G401.6 (cell line): ENCODE results near the gene PARP15.
"Not testable (repeated sequence)": the region's sequence is repeated elsewhere in the genome, so short reads cannot be mapped to it uniquely, and the experiment has no call there.

Experiments
- FAIRE-seq: peaks from 2 replicates; lab custom pipeline; 2012; peaks lifted over from hg19 to GRCh38; lab: Jason Lieb, UNC

PARP15 gene

GRCh38 chr3:122619040-122619439, 41.6 kb downstream of the PARP15 start:
- FAIRE-seq: no peak

GRCh38 chr3:122620399-122620798, 42.9 kb downstream of the PARP15 start:
- no peak for FAIRE-seq

GRCh38 chr3:122621112-122621511, 43.7 kb downstream of the PARP15 start:
- no peak for FAIRE-seq

- FAIRE-seq: no peak
Measured at GRCh38 chr3:122623031-122623829, 45.8 kb downstream of the PARP15 start.

GRCh38 chr3:122626515-122627180, 49.2 kb downstream of the PARP15 start:
- no peak for FAIRE-seq

- no peak for FAIRE-seq
Measured at GRCh38 chr3:122627301-122627700, 49.9 kb downstream of the PARP15 start.

- no peak for FAIRE-seq
Measured at GRCh38 chr3:122628567-122628966, 51.1 kb downstream of the PARP15 start.

- no peak for FAIRE-seq
Measured at GRCh38 chr3:122629763-122630162, 52.3 kb downstream of the PARP15 start.

- no peak for FAIRE-seq
Measured at GRCh38 chr3:122635789-122636188, 58.3 kb downstream of the PARP15 start.

- FAIRE-seq: no peak
Measured at GRCh38 chr3:122636697-122637096, 59.2 kb downstream of the PARP15 start.

- FAIRE-seq: no peak
Measured at GRCh38 chr3:122640437-122640999, 63.1 kb downstream of the PARP15 start.

- no peak for FAIRE-seq
Measured at GRCh38 chr3:122642935-122643334, 65.5 kb downstream of the PARP15 start.

- FAIRE-seq: no peak
Measured at GRCh38 chr3:122646146-122646988, 68.9 kb downstream of the PARP15 start.

GRCh38 chr3:122651233-122651907, 73.9 kb downstream of the PARP15 start:
- not testable (repeated sequence) for FAIRE-seq

- FAIRE-seq: not testable (repeated sequence)
Measured at GRCh38 chr3:122651962-122652361, 74.5 kb downstream of the PARP15 start.

GRCh38 chr3:122658336-122658735, 80.9 kb downstream of the PARP15 start:
- FAIRE-seq: not testable (repeated sequence)

GRCh38 chr3:122660297-122660974, 83.0 kb downstream of the PARP15 start:
- FAIRE-seq: no peak

GRCh38 chr3:122661633-122662032, 84.2 kb downstream of the PARP15 start:
- FAIRE-seq: no peak

- FAIRE-seq: no peak
Measured at GRCh38 chr3:122662505-122662904, 85.1 kb downstream of the PARP15 start.

- no peak for FAIRE-seq
Measured at GRCh38 chr3:122665226-122665786, 87.9 kb downstream of the PARP15 start.

- no peak for FAIRE-seq
Measured at GRCh38 chr3:122665881-122666280, 88.4 kb downstream of the PARP15 start.
